GM12891 (cell line): ENCODE measurements around the gene ADD1.

Experiments used
- DNase-seq: peaks from one replicate; pipeline ENCODE4 v3.0.0; 2011; ENCODE audit warnings: low spot score; ENCODE audit not compliant: insufficient read length
- FAIRE-seq: peaks from 2 replicates; lab custom pipeline; 2011; peaks lifted over from hg19 to GRCh38; lab: Jason Lieb, UNC
- PAX5 ChIP-seq: IDR thresholded peaks from 2 replicates; pipeline ENCODE4 v1.6.1; 2011; ENCODE audit warnings: low read length, moderate library complexity, mild to moderate bottlenecking; ENCODE audit not compliant: insufficient read depth, severe bottlenecking
- POLR2A ChIP-seq: IDR thresholded peaks from 2 replicates; pipeline ENCODE4 v1.6.1; 2011; ENCODE audit warnings: low read depth, low read length, control low read depth
- POLR2AphosphoS5 ChIP-seq: IDR thresholded peaks from 2 replicates; pipeline ENCODE4 v1.6.1; 2011; ENCODE audit warnings: low read depth, low read length, control low read depth
- POU2F2 ChIP-seq: IDR thresholded peaks from 2 replicates; pipeline ENCODE4 v1.6.1; 2011; ENCODE audit warnings: low read depth, mild to moderate bottlenecking, control low read depth, low read length, moderate library complexity
- SPI1 ChIP-seq: IDR thresholded peaks from 2 replicates; pipeline ENCODE4 v1.6.1; 2011; ENCODE audit warnings: low read depth, low read length, control low read depth
- TAF1 ChIP-seq: IDR thresholded peaks from 2 replicates; pipeline ENCODE4 v1.6.1; 2011; ENCODE audit warnings: low read depth, low read length, control low read depth

Gene ADD1

GRCh38 chr4:2832309-2832980 lies 11.2 kb upstream of the ADD1 start:
- peak; percentile 99 for FAIRE-seq
- peak; percentile 62 for TF ChIP-seq POLR2AphosphoS5
- TF ChIP-seq PAX5: peak; percentile 98
- 0 out of 2 replicates have a peak, but pooled peaks have one; percentile 5 for TF ChIP-seq POU2F2
- no peak for TF ChIP-seq SPI1
- 0 out of 2 replicates have a peak, but pooled peaks have one; percentile 34 for TF ChIP-seq POLR2A
- DNase-seq: peak; percentile 83

GRCh38 chr4:2832981-2833670 lies 10.5 kb upstream of the ADD1 start:
- DNase-seq (peak; percentile 31), FAIRE-seq (no peak)
- TF ChIP-seq POLR2A (no peak), SPI1 (peak; percentile 30; the same call in 1 of the 2 replicates)

- FAIRE-seq (peak; percentile 62), DNase-seq (peak; percentile 13)
- TF ChIP-seq SPI1: no peak
- TF ChIP-seq POLR2A: no peak
- no peak for TF ChIP-seq POU2F2
- no peak for TF ChIP-seq POLR2AphosphoS5
- no peak for TF ChIP-seq TAF1
- TF ChIP-seq PAX5: no peak
Observed at GRCh38 chr4:2833671-2834000, 10.0 kb upstream of the ADD1 start.

- FAIRE-seq: no peak
- peak; percentile 15 for DNase-seq
- TF ChIP-seq POU2F2 (no peak), POLR2AphosphoS5 (no peak)
Observed at GRCh38 chr4:2834001-2834921, 9.4 kb upstream of the ADD1 start.

- FAIRE-seq (no peak), DNase-seq (no peak)
- no peak for TF ChIP-seq SPI1
- TF ChIP-seq POLR2A: no peak
- TF ChIP-seq POU2F2: no peak
- no peak for TF ChIP-seq TAF1
- TF ChIP-seq POLR2AphosphoS5: no peak
- TF ChIP-seq PAX5: no peak
Observed at GRCh38 chr4:2835978-2836377, 7.7 kb upstream of the ADD1 start.

GRCh38 chr4:2836391-2836859 lies 7.2 kb upstream of the ADD1 start:
- TF ChIP-seq POU2F2 (no peak), TAF1 (no peak)
- FAIRE-seq: no peak
- DNase-seq: no peak

- TF ChIP-seq POU2F2: 0 out of 2 replicates have a peak, but pooled peaks have one; percentile 23
- TF ChIP-seq PAX5: no peak
- DNase-seq: no peak
- peak; percentile 26 for FAIRE-seq
Observed at GRCh38 chr4:2837110-2837903, 6.3 kb upstream of the ADD1 start.

GRCh38 chr4:2837904-2838496 lies 5.6 kb upstream of the ADD1 start:
- FAIRE-seq (peak; percentile 91), DNase-seq (no peak)
- TF ChIP-seq SPI1 (peak; percentile 23; the same call in 1 of the 2 replicates), TAF1 (no peak)

- DNase-seq (no peak), FAIRE-seq (no peak)
- TF ChIP-seq POLR2AphosphoS5 (no peak), POLR2A (no peak), POU2F2 (no peak), PAX5 (no peak), SPI1 (no peak), TAF1 (no peak)
Observed at GRCh38 chr4:2839060-2839459, 4.6 kb upstream of the ADD1 start.
